ENCODE measurements around the gene KCNG2. TPM values are rescaled to one million over a fixed set of nuclear protein-coding genes. Genes with fewer than 3 reads are reported as not detected.

Gene KCNG2
- total and polyA plus RNA-seq, 3 experiments from 2014 or later = not detected

GRCh38 chr18:79910563-79911343 is 113.0 kb downstream of the KCNG2 start:
- Mint-ChIP-seq H3K36me3 (peaks cover 9 to 30% (median 17%) of the 10 kb centered on the region in 3 donors), H3K4me3 (peak overlapping the region in 1 of 7 donors; percentile 48), H3K4me1 (peaks cover 20 to 44% (median 22%) of the 10 kb centered on the region in 3 donors), H3K27ac (no peak overlapping the region), H3K27me3 (no peaks in the 10 kb centered on the region), H3K9me3 (no peaks in the 10 kb centered on the region)
- Histone ChIP-seq H3K36me3 (ENCODE audit: insufficient read depth, low read length) (no peaks in the 10 kb centered on the region), H3K27me3 (ENCODE audit: insufficient read depth, low read length, poor library complexity, severe bottlenecking) (no peaks in the 10 kb centered on the region), H3K27ac (ENCODE audit: low read depth, low read length) (no peak overlapping the region), H3K4me3 (ENCODE audit: low read length) (no peak overlapping the region), H3K9me3 (ENCODE audit: low read length) (no peaks in the 10 kb centered on the region), H3K4me1 (ENCODE audit: insufficient read depth, low read length) (peaks cover 9% of the 10 kb centered on the region)
- ChIA-PET POLR2A (no interaction called here), CTCF (no interaction called here)
- DNase-seq = no peak

DNA sequence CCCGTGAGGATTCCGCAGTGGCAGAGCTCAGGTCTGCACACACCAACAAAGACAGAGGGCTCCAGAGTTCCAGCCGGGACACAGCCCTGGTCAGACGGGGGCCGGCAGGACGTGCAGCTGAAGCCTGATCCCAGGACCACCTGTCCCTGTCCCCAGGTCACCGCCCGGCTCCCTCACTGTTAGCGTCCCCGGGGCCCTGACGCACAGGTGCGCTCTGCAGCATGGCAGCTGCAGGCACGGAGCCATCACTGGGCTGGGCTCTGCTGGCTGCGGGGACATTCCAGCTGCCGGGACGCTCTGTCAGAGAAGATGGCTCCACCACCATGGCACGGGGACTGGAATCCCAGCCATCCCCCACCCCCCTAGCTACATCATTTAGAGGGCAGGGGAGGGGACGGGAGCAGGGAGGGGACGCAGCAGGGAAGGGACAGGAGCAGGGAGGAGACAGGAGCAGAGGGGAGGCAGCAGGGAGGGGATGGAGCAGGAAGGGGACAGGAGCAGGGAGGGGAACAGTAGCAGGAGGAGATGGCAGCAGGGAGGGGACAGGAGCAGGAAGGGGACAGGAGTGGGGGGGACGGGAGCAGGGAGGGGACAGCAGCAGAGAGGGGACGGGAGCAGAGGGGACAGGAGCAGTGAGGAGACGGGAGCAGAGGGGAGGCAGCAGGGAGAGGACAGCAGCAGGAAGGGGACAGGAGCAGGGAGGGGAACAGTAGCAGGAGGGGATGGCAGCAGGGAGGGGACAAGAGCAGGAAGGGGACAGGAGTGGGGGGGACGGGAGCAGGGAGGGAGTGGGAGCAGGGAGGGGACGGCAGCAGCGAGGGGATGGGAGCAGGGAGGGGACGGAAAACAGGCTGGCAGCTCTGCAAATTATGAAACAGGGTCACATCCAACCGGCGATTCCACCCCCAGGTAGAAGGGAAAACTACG is 113.9 kb downstream of the KCNG2 start:
- H3K4me1 Mint-ChIP-seq = peaks cover 16 to 39% (median 17%) of the 10 kb centered on the region in 3 donors

DNA sequence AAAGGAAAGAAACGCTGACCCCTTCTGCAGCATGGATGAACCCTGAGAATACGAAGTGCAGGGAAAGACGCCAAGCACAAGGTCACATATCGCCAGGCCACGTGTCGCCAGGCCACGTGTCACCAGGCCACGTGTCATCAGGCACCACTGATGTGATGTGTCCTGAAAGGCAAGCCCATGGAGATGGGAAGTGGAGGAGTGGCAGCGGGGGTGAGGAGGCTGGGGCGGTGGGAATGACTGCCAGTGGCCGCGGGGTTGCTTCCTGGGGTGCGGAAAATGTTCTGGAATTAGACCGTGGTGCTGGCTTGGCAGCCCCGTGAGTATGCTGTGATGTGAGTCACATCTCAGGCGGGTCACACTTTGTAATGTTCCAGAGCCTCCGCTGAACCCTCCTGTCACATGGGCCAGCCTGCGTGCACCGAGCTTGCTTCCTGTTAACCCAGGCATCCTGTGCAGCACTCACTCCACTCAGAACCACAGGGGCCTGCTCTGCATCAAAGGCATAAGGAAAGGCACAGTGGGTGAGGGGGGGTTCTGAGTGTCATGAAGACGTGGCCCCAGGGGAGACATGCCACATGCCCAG is 114.8 kb downstream of the KCNG2 start:
- Mint-ChIP-seq H3K9me3 (no peaks in the 10 kb centered on the region), H3K27ac (peak overlapping the region in 5 of 8 donors; percentile 7 to 70 (median 49)), H3K4me3 (no peak overlapping the region), H3K36me3 (peaks cover 9 to 35% (median 17%) of the 10 kb centered on the region in 3 donors), H3K27me3 (no peaks in the 10 kb centered on the region), H3K4me1 (peaks cover 16 to 39% (median 17%) of the 10 kb centered on the region in 3 donors)
- Histone ChIP-seq H3K27ac (ENCODE audit: low read depth, low read length) (no peak overlapping the region), H3K4me3 (ENCODE audit: low read length) (no peak overlapping the region), H3K27me3 (ENCODE audit: insufficient read depth, low read length, poor library complexity, severe bottlenecking) (no peaks in the 10 kb centered on the region), H3K9me3 (ENCODE audit: low read length) (no peaks in the 10 kb centered on the region), H3K4me1 (ENCODE audit: insufficient read depth, low read length) (peaks cover 9% of the 10 kb centered on the region), H3K36me3 (ENCODE audit: insufficient read depth, low read length) (no peaks in the 10 kb centered on the region)
- DNase-seq = peak in 3 of 5 donors; percentile 11 to 74 (median 64)
- CTCF ChIA-PET = no interaction called here
- POLR2A ChIA-PET = interaction anchor here (1.0 kb wide), 1 partner anchor 233 kb away, joined by 3 read pairs; no protein-coding TSS in a partner anchor

More for the DNA sequence above, 113.9 kb downstream of the KCNG2 start:
- no peak overlapping the region for H3K27ac ChIP-seq (ENCODE audit: low read depth, low read length)
- no peaks in the 10 kb centered on the region for H3K36me3 ChIP-seq (ENCODE audit: insufficient read depth, low read length)
- no peaks in the 10 kb centered on the region for H3K27me3 ChIP-seq (ENCODE audit: insufficient read depth, low read length, poor library complexity, severe bottlenecking)
- H3K9me3 Mint-ChIP-seq = no peaks in the 10 kb centered on the region
- peaks cover 9% of the 10 kb centered on the region for H3K4me1 ChIP-seq (ENCODE audit: insufficient read depth, low read length)
- peak overlapping the region in 2 of 8 donors; percentile 46 to 70 for H3K27ac Mint-ChIP-seq
- peaks cover 7 to 30% (median 17%) of the 10 kb centered on the region in 3 donors for H3K36me3 Mint-ChIP-seq
- POLR2A ChIA-PET = no interaction called here
- H3K4me3 ChIP-seq (ENCODE audit: low read length) = no peak overlapping the region
- H3K4me3 Mint-ChIP-seq = no peak overlapping the region
- no peaks in the 10 kb centered on the region for H3K9me3 ChIP-seq (ENCODE audit: low read length)
- no peaks in the 10 kb centered on the region for H3K27me3 Mint-ChIP-seq
- DNase-seq = no peak
- CTCF ChIA-PET = no interaction called here

DNA sequence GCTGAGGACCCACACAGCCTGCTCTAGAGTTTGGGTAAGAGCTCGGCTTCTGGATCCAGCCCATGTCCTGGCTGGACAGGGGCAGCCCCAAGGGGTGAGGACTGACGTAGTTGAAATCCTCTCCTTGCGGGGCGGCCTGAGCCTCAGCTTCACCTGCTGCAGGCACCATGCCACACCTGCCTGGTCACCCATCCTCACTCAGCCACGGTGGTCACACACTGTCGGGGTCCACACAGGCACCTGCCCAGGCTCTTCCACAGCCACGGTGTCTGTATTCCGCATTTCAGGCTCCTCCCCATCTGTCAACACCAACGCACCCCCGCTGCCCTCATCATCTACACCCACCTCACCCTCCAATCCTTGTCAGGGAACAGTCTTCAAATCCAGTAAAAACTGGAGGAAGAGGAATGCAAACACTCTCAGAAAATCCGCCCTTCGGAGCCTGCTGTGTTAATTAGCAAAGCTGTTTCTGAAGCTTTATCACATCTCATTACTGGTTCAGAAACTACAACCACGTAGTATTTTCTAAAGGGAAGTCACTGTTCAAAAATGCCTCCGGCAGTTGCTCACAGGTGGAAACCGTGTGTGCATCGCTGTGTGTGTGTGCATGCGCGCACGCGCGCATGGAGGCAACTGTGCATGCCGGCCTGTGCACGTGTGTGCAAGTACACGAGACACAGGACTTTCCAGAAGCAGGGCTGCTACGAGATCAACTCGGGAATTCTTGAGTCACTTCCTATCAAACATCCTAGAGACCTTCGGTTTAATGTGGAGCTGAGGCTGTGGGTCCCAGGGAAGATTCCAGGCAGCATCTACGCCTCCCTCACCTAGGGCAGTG is 115.5 kb downstream of the KCNG2 start:
- no peaks in the 10 kb centered on the region for H3K27me3 Mint-ChIP-seq
- CTCF ChIA-PET = no interaction called here
- peaks cover 9% of the 10 kb centered on the region for H3K4me1 ChIP-seq (ENCODE audit: insufficient read depth, low read length)
- H3K36me3 ChIP-seq (ENCODE audit: insufficient read depth, low read length) = no peaks in the 10 kb centered on the region
- no peak overlapping the region for H3K4me3 Mint-ChIP-seq
- H3K27ac Mint-ChIP-seq = peak overlapping the region in 2 of 8 donors; percentile 49 to 84
- no peaks in the 10 kb centered on the region for H3K9me3 Mint-ChIP-seq
- peaks cover 11 to 36% (median 13%) of the 10 kb centered on the region in 3 donors for H3K36me3 Mint-ChIP-seq
- POLR2A ChIA-PET = interaction anchor here (1.0 kb wide), 1 partner anchor 234 kb away, joined by 3 read pairs; no protein-coding TSS in a partner anchor
- no peak overlapping the region for H3K27ac ChIP-seq (ENCODE audit: low read depth, low read length)
- DNase-seq = no peak
- no peak overlapping the region for H3K4me3 ChIP-seq (ENCODE audit: low read length)
- H3K27me3 ChIP-seq (ENCODE audit: insufficient read depth, low read length, poor library complexity, severe bottlenecking) = no peaks in the 10 kb centered on the region
- peaks cover 16 to 39% (median 17%) of the 10 kb centered on the region in 3 donors for H3K4me1 Mint-ChIP-seq
- H3K9me3 ChIP-seq (ENCODE audit: low read length) = no peaks in the 10 kb centered on the region

- peaks cover 9% of the 10 kb centered on the region for H3K4me1 ChIP-seq (ENCODE audit: insufficient read depth, low read length)
- CTCF ChIA-PET = no interaction called here
These were observed 116.9 kb downstream of the KCNG2 start for GRCh38 chr18:79914614-79915160.

DNA sequence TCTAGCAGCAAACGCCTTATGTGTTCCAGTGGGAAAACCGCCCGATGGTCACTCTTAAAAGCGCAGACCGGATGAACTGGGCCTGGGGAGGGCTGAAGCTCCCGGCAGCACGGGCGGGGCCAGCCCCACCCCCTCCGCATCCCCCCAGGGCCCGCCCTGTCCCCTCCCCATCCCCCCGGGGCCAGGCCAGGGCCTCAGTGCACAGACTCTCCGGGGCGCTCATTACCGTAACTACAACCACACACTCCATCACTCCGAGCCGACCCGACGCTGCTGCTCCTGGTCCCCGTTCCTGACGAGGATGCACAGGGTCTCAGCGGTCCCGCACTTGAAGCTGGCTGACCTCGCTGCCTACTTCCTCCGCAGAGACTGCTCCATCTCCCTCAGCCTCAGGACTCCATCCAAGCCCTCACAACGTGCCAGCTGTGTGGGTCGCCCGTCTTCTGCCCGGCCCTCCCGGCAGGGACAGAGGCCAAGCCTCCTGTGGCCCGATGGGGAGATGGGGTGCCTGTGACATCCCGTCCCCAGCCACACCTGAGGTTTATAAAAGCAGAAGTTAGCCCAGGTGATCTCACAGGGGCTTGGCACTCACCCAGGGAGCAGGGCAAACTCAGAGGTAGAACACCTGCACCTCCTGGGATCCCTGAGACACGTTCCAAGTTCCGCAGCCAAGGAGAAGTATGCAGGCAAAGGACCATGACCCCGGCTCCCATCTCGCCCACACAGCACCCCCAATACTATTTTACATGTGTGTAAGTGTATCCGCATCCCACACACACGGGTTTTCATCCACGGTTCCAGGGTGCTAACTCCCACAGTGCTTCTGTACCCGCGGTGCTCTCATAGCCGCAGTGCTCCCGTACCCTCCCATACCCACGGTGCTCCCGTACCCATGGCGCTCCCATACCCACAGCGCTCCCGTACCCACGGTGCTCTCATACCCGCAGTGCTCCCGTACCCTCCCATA is 117.7 kb downstream of the KCNG2 start:
- Histone ChIP-seq H3K27me3 (ENCODE audit: insufficient read depth, low read length, poor library complexity, severe bottlenecking) (no peaks in the 10 kb centered on the region), H3K36me3 (ENCODE audit: insufficient read depth, low read length) (no peaks in the 10 kb centered on the region), H3K9me3 (ENCODE audit: low read length) (no peaks in the 10 kb centered on the region), H3K4me3 (ENCODE audit: low read length) (no peak overlapping the region), H3K27ac (ENCODE audit: low read depth, low read length) (no peak overlapping the region), H3K4me1 (ENCODE audit: insufficient read depth, low read length) (peaks cover 9% of the 10 kb centered on the region)
- CTCF ChIA-PET = no interaction called here
- peak overlapping the region in 1 of 8 donors; percentile 36 for H3K27ac Mint-ChIP-seq
- POLR2A ChIA-PET = no interaction called here
- H3K9me3 Mint-ChIP-seq = no peaks in the 10 kb centered on the region
- no peak for DNase-seq
- H3K4me3 Mint-ChIP-seq = peak overlapping the region in 1 of 7 donors; percentile 32
- peaks cover 8 to 35% (median 11%) of the 10 kb centered on the region in 3 donors for H3K36me3 Mint-ChIP-seq
- no peaks in the 10 kb centered on the region for H3K27me3 Mint-ChIP-seq
- peaks cover 14 to 38% (median 16%) of the 10 kb centered on the region in 3 donors for H3K4me1 Mint-ChIP-seq

More at GRCh38 chr18:79914614-79915160, 116.9 kb downstream of the KCNG2 start:
- Mint-ChIP-seq H3K4me3 (peak overlapping the region in 2 of 7 donors; percentile 37 to 59), H3K27ac (peak overlapping the region in 4 of 8 donors; percentile 49 to 84 (median 74)), H3K36me3 (peaks cover 8 to 37% (median 11%) of the 10 kb centered on the region in 3 donors), H3K9me3 (no peaks in the 10 kb centered on the region), H3K4me1 (peaks cover 16 to 39% (median 17%) of the 10 kb centered on the region in 3 donors), H3K27me3 (no peaks in the 10 kb centered on the region)
- Histone ChIP-seq H3K27ac (ENCODE audit: low read depth, low read length) (no peak overlapping the region), H3K36me3 (ENCODE audit: insufficient read depth, low read length) (no peaks in the 10 kb centered on the region), H3K4me3 (ENCODE audit: low read length) (no peak overlapping the region), H3K27me3 (ENCODE audit: insufficient read depth, low read length, poor library complexity, severe bottlenecking) (no peaks in the 10 kb centered on the region), H3K9me3 (ENCODE audit: low read length) (no peaks in the 10 kb centered on the region)
- peak in 2 of 5 donors; percentile 37 to 42 for DNase-seq
- POLR2A ChIA-PET = no interaction called here
